Heart left ventricle (tissue), 16 donors: ENCODE data around the gene ARHGAP23. TPM values are rescaled to one million over a fixed set of nuclear protein-coding genes. Genes with fewer than 3 reads are reported as not detected.

Source experiments
- ATAC-seq, 4 donors: fragments of 200-7000 bp; cut with Tn5 transposase; one replicate each; pipeline ENCODE4 v1.9.1; 2020 to 2022; ENCODE audit warnings: moderate library complexity in 4 of 4, mild to moderate bottlenecking in 3 of 4, moderate number of reproducible peaks in 1 of 4
- DNase-seq, 5 donors: peaks; one replicate each; pipeline ENCODE4 v3.0.0-alpha.2; 2020
- H3K27ac ChIP-seq, 12 donors: fragments of 200-600 bp; sonication (generic) in 4 of 12; one replicate each; pipeline versions ENCODE4 v1.5.0 to v1.8.0; 2016 to 2022; ENCODE audit warnings: mild to moderate bottlenecking in 2 of 12
- H3K27me3 ChIP-seq, 9 donors: fragments of 200-600 bp; sonication (generic) in 2 of 9; one replicate each; pipeline versions ENCODE4 v1.5.1 to v1.8.0; 2016 to 2022; ENCODE audit warnings: mild to moderate bottlenecking in 3 of 9
- H3K36me3 ChIP-seq, 9 donors: fragments of 200-600 bp; sonication (generic) in 2 of 9; one replicate each; pipeline versions ENCODE4 v1.5.0 to v1.8.0; 2018 to 2022; ENCODE audit warnings: mild to moderate bottlenecking in 2 of 9
- H3K4me1 ChIP-seq, 12 donors: fragments of 200-600 bp; sonication (generic) in 4 of 12; one replicate each; pipeline versions ENCODE4 v1.5.0 to v1.8.0; 2016 to 2022; ENCODE audit warnings: mild to moderate bottlenecking in 3 of 12
- H3K4me3 ChIP-seq, 12 donors: fragments of 200-600 bp; sonication (generic) in 4 of 12; one replicate each; pipeline versions ENCODE4 v1.5.0 to v1.8.0; 2017 to 2022; ENCODE audit warnings: mild to moderate bottlenecking in 9 of 12, moderate library complexity in 4 of 12
- H3K9me3 ChIP-seq, 12 donors: fragments of 200-600 bp; sonication (generic) in 4 of 12; one replicate each; pipeline versions ENCODE4 v1.5.0 to v1.8.0; 2016 to 2022; ENCODE audit warnings: mild to moderate bottlenecking in 1 of 12
- CTCF ChIP-seq, 12 donors: fragments of 200-600 bp; sonication (generic) in 4 of 12; IDR thresholded peaks; one replicate each; pipeline versions ENCODE4 v1.5.0 to v1.8.0; 2018 to 2022; ENCODE audit warnings: antibody characterized with exemption in 12 of 12, mild to moderate bottlenecking in 5 of 12
- POLR2A ChIP-seq, 2 donors: fragments of 450-650 bp; IDR thresholded peaks; one replicate each; pipeline ENCODE4 v1.6.1; 2017; ENCODE audit warnings: antibody characterized with exemption in 2 of 2, mild to moderate bottlenecking in 2 of 2, moderate library complexity in 2 of 2
- WGBS, 4 donors: extraction: QIAGEN DNeasy Blood & Tissue Kit in 2 of 4; methylation state at CpG; one replicate each; pipeline versions ENCODE4 v1.1.5 to v1.1.7; 2013 to 2018; 5-methylcytosine and 5-hydroxymethylcytosine counted together
- intact Hi-C, 10 donors: fragments of 100-400 bp; cut with DNase I; formaldehyde crosslinking; loops; one replicate each; pipeline versions ENCODE4 v1.11.1 to v1.14.2; 2022
- polyA plus RNA-seq, 2 donors: library from polyadenylated mRNA; stranded (reverse); fragments of 200-250 nt; gene quantifications; one replicate each; pipeline ENCODE4 v1.2.3, GENCODE V29; 2013
- total RNA-seq, 9 donors: library from RNA; depleted of rRNA in 2 of 9; stranded (reverse); fragments of >200 nt in 2 of 9; fragmentation: NEBNext Ultra II Directional in 3 of 9; extraction: Animal tissue kit (Norgen Biotek cat#: 25700) in 3 of 9; gene quantifications; one replicate each; pipeline versions ENCODE4 v1.1.0 to v1.2.4, GENCODE V29; 2016 to 2023
- donor health status: ischemic (EF 13 %, LVEDD 7.1; RV severe dilation, severe dysfunction).
- donor health status: healthy with polysubstance abuse.
- donor health status: DM: no; HTN: yes; CAD: no.
- donor health status: DM: no; HTN: no; CAD: no.
- donor health status: ischemic (EF 25% LVEDD 6.9; RV normal size, moderate dysfunction).
- donor health status: ischemic (EF 25% LVEDD 5.7; RV mildly dilated, moderate dysfunction).
- donor health status: healthy.
- donor health status: DM: yes; HTN: yes; CAD: no.
- donor health status: ischemic (EF 35%, LVEDD 5.7; RV mildly dilated, moderate dysfunction).
- donor health status: nonischemic (EF 11% LVEDD 7.7; RV severe dilation, severe dysfunction).
- donor health status: DM: yes; HTN: yes; CAD: no.
- donor health status: PGD.
- donor health status: ischemic (EF 29% LVEDD 5.4; RV normal size, mild dysfunction).
- donor health status: nonischemic (EF 23%, LVEDD 6.1; RV moderate dilation, normal function).

Gene ARHGAP23
- total and polyA plus RNA-seq, 11 donors, result 28.0 to 73.1 (median 66.3) TPM

DNA sequence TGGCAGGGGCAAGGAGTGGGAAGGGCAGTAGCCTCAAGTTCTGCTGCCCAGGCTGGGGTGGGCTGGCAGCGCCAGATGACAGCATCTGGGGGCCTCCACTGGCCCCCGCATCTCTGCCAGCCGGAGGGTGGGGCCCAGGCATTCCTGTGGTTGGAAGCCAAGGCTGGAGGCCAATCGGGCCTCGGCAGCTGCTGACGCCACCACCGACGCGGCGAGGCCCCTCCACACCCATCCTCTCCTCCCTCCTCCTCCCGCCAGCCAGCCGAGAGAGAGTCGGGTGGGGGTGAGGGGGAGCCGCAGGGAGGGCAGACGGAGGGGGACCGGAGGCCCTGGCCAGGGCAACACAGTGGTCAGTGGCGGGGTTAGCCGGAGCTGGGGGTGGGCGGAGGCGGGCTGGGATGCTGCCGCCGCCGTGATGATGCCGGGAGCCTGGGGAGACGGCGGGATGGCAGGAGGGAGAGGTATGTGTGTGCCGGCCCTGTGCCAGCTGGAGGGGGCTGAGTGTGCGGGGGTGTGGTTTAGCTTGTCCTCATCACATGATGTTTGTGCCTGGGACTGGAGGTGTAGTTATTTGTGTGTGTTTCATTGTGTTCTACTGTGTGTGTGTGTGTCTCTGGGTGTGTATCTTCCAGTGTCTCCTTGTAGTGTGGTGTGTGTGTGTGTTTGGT, 36.6 kb downstream of the ARHGAP23 start:
- Histone ChIP-seq H3K27ac (peak overlapping the region; percentile 87 to 99 (median 95)), H3K36me3 (peaks cover 0 to 77% (median 54%) of the 10 kb centered on the region in 9 donors), H3K4me1 (peaks cover 5 to 94% (median 59%) of the 10 kb centered on the region in 12 donors), H3K9me3 (no peaks in the 10 kb centered on the region), H3K27me3 (no peaks in the 10 kb centered on the region), H3K4me3 (peak overlapping the region in 11 of 12 donors; percentile 21 to 63 (median 50))
- ATAC-seq (peak; percentile 77 to 89 (median 88)), DNase-seq (peak; percentile 91 to 94 (median 92))
- TF ChIP-seq CTCF (IDR thresholded peaks at IDR 0.05), result no peak
- TF ChIP-seq POLR2A (IDR thresholded peaks at IDR 0.05), result no peak
- intact Hi-C loops, result loop anchor here in 4 of 10 donors (1.0 to 10.0 kb wide), 4 partner anchors 11 to 270 kb away; partner anchors contain the start of genes ARHGAP23 (in 1 of the 4) and CISD3 (in 1 of the 4)
- WGBS, 4 donors, result 0 to 14% (median 12%) methylated on average over 17 to 28 of the region's 28 CpGs

- Histone ChIP-seq H3K4me1 (peaks cover 5 to 89% (median 55%) of the 10 kb centered on the region in 12 donors), H3K4me3 (peak overlapping the region in 11 of 12 donors; percentile 21 to 63 (median 50)), H3K36me3 (peaks cover 0 to 77% (median 55%) of the 10 kb centered on the region in 9 donors), H3K27ac (peak overlapping the region; percentile 87 to 99 (median 95)), H3K27me3 (no peaks in the 10 kb centered on the region), H3K9me3 (no peaks in the 10 kb centered on the region)
- peak; percentile 63 to 71 (median 66) for ATAC-seq
- DNase-seq, result peak; percentile 67 to 89 (median 82)
- TF ChIP-seq CTCF (IDR thresholded peaks at IDR 0.05), result no peak
- no peak for TF ChIP-seq POLR2A (IDR thresholded peaks at IDR 0.05)
- intact Hi-C loops, result loop anchor here in 4 of 10 donors (1.0 to 10.0 kb wide), 5 partner anchors 11 to 269 kb away; partner anchors contain the start of genes ARHGAP23 (in 1 of the 4) and CISD3 (in 1 of the 4)
- WGBS, 4 donors, result 44 to 62% (median 50%) methylated on average over 18 to 23 of the region's 23 CpGs
Observed at GRCh38 chr17:38465391-38466345, 37.4 kb downstream of the ARHGAP23 start.

DNA sequence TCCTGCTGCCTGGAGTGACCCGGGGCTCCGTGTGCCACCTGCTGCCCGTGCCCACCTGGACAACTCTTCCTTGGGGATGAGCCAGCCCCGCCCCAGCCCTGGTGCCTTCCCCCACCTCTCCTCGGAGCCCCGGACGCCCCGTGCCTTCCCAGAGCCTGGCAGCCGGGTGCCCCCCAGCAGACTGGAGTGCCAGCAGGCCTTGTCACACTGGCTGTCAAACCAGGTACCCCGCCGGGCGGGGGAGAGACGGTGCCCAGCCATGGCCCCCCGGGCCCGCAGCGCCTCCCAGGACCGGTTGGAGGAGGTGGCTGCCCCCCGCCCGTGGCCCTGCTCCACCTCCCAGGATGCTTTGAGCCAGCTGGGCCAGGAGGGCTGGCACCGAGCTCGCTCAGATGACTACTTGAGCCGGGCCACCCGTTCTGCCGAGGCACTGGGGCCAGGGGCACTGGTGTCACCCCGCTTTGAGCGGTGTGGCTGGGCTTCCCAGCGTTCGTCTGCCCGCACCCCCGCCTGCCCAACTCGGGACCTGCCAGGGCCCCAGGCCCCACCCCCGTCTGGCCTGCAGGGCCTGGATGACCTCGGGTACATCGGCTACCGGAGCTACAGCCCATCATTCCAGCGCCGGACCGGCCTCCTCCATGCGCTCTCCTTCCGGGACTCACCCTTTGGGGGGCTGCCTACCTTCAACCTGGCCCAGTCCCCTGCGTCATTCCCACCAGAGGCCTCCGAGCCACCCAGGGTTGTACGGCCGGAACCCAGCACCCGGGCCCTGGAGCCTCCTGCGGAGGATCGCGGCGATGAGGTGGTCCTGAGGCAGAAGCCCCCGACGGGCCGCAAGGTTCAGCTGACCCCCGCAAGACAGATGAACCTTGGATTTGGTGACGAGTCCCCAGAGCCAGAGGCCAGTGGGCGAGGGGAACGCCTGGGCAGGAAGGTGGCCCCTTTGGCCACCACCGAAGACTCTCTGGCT, 38.4 kb downstream of the ARHGAP23 start:
- Histone ChIP-seq H3K4me1 (peaks cover 5 to 80% (median 51%) of the 10 kb centered on the region in 12 donors), H3K27me3 (no peaks in the 10 kb centered on the region), H3K9me3 (no peaks in the 10 kb centered on the region), H3K36me3 (peaks cover 0 to 77% (median 55%) of the 10 kb centered on the region in 9 donors), H3K27ac (peak overlapping the region in 11 of 12 donors; percentile 87 to 99 (median 95)), H3K4me3 (peak overlapping the region in 5 of 12 donors; percentile 45 to 63 (median 55))
- no peak for TF ChIP-seq POLR2A (IDR thresholded peaks at IDR 0.05)
- no peak for TF ChIP-seq CTCF (IDR thresholded peaks at IDR 0.05)
- 70 to 82% (median 71%) methylated on average over 35 to 57 of the region's 57 CpGs for WGBS, 4 donors
- intact Hi-C loops, result loop anchor here in 3 of 10 donors (2.0 to 10.0 kb wide), 4 partner anchors 16 to 268 kb away; partner anchors contain the start of genes ARHGAP23 (in 1 of the 3) and CISD3 (in 1 of the 3)
- DNase-seq (peak in 3 of 5 donors; percentile 53 to 68 (median 53)), ATAC-seq (no peak)
